Lung microvascular endothelial cell (primary cell): ENCODE measurements around the gene IDI2. TPM values are rescaled to one million over a fixed set of nuclear protein-coding genes. Genes with fewer than 3 reads are reported as not detected.
"Not testable (repeated sequence)": the region's sequence is repeated elsewhere in the genome, so short reads cannot be mapped to it uniquely, and the experiment has no call there.

Source experiments
- DNase-seq, 2 donors: peaks; one replicate each; pipeline versions ENCODE4 v3.0.0 to v3.0.0-alpha.2; 2010; ENCODE audit warnings: low read depth in 2 of 2
- total RNA-seq: library from RNA; depleted of rRNA; stranded (reverse); fragments of >200 nt; gene quantifications from 2 replicates; pipeline ENCODE4 v1.2.1, GENCODE V29; 2014

The IDI2 gene
- not detected in 2 replicates for total RNA-seq

DNA sequence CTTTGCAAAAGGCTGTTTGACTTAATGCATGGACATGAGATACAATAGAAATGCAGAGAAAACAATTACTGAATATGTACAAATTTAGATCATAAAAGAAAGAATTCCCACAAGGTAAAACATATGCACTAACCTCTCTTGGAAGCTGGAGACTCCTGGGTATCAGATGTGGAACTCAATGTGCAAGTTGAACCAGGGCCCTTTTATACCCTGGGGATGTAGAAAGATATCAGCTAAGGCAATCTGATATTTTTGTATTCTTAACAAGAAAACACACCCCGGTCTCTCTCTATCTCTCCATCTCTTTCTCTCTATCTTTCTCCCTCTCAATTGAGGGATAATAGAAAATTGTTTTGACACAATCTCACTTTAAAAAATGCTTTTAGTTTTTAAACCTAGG, at the start of gene IDI2:
IDI2 (minus strand) TSS at position 177 of the 400 bp plus-strand sequence. CDS start 1,136 bp downstream, outside the sequence.
- no peak for DNase-seq

DNA sequence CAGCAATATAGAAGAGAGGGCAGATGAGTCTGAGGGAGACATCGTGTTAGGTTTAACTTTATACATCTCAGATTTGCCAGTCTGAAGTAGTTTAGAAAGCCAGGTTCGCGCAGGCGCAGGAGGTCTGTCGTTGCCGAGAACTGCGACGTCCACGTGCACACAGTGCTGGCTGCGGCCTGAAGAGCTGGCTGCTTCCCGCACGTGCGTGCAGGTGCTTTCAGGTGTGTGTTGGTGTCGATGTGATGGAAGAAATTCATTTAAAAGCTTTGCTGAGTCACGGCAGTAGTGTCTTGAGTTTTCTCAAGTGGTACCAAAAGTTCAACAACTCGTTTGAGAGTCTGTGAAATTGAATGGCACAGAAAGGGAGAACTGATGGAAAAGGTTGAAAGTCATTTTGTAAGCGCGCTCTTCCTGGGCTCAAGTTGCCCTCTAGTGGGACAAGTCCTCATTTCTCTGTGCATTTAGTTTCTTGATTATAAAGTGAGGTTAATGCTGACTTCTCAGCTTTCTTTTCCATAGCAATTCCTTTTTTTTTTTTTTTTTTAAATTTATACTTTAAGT, 49.2 kb upstream of the IDI2 start:
- DNase-seq = peak; percentile 41 to 51

DNA sequence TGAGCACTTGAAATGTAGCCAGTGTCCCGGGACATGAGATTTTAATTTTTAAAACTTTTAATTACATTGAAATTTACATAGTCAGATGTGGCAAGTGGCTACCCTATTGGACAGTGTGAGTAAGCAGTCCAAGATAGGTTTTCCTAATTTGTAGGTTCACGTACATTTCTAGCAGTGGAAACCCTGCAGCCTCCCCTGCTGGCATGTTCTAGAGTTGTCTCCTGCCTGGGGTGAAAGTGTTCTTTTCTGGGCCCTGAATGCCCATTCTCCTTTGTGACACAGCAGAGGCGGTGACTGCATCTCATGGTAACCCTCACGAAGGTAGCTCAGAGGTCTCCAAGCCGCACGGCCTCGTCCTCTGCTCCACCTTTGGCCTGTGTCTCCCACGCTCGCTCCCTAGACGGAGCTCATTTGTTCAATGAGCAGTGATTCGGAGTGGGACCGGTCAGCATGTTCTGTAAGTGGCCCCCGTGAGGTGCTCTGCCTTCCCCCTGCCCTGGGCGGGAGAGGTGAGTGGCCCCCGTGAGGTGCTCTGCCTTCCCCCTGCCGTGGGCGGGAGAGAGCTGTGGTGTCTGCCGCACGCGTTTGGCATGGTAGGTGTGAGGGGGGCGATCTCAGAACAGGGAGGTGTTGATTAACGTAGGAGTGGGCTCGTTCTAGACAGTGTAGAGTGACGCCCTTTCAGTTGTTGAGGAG, 48.5 kb upstream of the IDI2 start:
- peak in 1 of 2 donors; percentile 46 for DNase-seq

DNA sequence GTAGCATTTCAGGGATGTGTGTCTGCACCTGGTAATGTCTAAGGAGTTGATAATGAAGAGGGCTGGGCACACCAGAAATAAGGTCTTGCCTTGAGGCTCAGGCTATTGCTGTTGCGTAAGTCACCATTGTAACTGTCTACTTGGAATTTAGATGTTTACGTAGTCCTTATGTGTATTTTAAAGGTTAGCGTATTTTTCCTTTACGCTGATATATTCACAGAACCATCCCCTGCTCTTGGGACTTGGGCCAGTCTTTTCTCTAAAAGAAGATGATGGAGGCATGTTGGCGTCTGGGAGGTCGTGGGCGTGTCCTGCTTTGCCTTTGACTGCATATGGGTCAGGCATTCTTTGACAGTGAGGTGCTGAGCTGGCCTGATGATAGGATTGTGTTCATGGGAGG, 45.3 kb upstream of the IDI2 start:
- DNase-seq = no peak

DNA sequence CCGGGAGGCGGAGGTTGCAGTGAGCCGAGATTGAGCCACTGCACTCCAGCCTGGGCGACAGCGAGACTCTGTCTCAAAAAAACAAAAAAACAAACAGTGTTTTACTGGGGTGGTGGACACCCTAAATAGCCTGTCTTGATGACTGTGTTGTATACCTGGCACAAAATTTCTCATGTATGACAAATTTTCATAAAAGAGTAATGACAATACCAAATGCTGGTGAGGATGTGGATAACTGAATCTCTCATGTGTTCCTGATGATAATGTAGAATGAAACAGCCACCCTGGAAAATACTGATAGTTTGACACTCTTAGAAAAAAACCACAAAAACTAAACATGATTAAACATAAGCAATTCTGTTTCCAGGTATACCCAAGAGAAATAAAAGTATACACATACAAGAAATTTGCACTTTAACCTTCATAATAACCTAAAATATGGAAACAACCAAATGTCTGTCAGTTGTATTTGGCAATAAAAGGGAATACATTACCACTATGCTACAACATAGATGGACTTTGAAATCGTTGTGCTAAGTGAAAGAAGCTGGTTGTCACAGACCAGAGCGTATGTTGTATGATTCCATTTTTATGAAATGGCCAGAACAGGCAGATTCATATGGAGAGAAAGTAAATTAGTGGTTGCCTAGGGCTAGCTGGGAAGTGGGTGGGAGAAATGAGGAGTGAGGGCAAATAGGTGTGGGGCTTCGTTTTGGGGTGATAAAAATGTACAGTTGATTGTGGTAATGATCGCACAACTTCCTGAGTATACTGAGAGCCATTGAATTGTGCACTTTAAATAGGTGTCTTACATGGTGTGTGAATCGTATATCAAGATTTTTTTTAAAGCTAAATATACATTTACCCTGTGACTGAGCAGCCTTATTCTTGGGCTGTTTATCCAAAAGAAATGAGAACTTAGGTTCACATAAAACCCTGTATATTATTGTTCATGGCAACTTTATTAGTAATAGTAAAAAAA, 43.0 kb upstream of the IDI2 start:
- no peak for DNase-seq

DNA sequence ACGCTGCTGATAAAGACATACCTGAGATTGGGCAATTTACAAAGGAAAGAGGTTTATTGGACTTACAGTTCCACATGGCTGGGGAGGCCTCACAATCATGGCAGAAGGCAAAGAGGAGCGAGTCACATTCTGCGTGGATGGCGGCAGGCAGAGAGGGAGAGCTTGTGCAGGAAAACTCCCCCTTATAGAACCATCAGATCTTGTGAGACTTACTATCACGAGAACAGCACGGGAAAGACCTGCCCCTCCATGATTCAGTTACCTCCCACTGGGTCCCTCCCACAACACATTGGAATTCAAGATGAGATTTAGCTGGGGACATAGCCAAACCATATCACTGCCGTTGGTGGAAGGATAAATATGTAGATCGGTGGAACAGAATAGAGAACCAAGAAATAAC, 41.1 kb upstream of the IDI2 start:
- not testable (repeated sequence) for DNase-seq

DNA sequence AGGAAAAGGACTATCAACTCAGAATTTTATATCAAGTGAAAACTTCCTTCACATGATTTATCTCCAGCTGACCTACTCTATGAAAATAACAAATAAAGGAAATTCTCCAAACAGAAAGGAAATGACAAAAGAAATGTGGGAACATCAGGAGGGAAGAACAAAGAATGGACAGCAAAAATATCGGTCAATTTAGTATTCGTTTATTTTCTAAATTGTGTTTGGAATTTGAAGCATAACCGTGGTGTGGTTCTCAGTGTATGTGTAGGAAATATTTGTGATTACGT, 39.2 kb upstream of the IDI2 start:
- DNase-seq = peak; percentile 46 to 69

DNA sequence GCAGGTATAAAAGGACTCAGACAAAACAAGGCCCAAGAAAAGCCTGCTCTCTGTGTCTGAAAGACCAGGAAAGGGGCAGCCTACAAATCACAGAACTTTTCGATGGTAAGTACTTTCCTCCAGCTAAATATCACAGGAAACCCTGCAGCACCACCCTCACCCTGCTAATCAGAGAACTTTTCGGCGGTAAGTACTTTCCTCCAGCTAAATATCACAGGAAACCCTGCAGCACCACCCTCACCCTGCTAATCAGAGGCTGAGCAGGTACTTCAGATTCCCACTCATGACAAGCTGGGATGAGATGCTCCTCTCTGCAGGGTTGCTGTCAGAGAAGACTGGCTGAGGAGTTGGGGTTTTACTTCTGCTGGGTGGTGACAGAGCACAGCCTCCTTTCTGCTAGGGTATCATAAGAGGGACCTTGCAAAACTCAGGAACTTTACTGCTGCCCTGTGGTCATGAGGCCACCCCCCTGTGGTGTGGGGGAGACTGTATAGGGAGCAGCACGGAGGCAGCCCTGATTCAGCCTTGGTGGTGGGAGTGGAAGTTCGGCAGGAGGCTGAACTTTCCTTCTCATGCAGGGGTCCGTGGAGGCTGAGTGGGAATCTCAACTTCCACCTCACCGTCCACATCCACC, 37.7 kb upstream of the IDI2 start:
- DNase-seq = no peak

DNA sequence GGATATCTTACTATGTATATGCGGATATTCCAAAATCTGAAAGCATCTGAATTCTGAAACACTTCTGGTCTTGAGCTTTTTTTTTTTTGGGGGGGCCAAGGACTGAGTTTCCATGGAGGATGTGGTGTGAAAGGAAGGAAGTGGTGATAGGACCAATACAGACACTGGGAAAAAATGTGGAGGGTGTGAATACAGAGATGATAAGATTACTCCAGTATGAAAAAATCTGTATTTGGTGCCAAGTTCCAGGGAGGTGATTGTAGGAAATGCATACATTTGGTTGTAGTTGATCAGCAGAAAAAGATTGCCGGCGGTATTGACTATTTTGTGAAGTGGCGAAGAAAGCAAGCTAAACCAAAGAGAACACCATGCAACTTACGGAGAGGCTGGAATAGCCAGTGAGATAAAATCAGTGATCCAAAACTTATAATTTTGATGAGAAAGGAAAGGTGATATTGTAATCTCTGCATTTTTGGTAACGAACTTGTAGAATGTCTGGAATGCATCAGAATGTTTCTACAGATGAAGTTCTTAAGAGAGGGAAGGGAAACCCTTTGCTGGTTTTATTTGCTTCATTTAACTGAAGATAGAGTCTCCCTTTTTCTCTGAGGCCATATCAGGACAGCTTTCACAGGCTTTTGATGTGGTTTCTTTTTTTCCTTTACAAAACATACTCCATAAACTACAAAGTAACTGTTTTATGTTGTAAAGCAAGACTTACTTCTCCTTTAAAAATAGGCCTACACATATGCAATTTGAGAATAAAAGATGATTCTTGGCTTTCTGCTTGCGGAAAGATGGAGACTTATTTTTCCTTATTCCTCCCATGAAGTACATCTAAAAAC, 36.5 kb upstream of the IDI2 start:
- DNase-seq = peak; percentile 71 to 78

DNA sequence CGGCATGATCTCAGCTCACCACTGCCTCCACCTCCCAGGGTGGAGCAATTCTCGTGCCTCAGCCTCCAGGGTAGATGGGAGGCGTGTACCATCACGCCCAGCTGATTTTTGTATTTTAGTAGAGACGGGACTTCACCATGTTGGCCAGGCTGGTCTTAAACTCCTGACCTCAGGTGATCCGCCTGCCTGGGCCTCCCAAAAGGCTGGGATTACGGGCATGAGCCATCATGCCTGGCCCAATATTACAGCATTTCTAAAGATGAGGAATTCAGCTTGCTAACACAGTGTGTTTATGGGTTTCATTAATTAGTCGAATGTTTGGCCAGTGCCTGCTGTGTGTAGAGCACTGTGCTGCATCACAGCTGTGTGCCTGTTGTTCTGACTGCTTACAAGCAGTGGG, 34.2 kb upstream of the IDI2 start:
- DNase-seq = no peak

DNA sequence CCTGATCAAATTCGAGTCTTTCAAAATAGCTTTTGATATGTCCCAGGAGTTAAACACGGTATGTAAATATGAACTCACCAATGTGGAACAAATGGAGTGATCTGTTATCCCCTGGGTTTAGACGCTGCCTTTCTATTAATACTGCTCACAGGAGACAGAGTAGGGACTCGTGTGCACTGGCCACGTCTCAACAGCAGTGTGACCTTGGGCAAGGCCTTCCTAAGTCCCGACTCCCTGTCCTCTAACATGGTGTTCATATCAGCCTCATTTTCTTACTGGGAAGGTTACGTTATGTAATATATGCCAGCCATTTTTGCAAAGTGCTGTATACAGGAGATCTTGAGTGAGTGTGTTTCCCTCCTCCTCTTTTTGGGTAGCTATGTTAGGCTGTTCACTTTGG, 32.4 kb upstream of the IDI2 start:
- DNase-seq = no peak

DNA sequence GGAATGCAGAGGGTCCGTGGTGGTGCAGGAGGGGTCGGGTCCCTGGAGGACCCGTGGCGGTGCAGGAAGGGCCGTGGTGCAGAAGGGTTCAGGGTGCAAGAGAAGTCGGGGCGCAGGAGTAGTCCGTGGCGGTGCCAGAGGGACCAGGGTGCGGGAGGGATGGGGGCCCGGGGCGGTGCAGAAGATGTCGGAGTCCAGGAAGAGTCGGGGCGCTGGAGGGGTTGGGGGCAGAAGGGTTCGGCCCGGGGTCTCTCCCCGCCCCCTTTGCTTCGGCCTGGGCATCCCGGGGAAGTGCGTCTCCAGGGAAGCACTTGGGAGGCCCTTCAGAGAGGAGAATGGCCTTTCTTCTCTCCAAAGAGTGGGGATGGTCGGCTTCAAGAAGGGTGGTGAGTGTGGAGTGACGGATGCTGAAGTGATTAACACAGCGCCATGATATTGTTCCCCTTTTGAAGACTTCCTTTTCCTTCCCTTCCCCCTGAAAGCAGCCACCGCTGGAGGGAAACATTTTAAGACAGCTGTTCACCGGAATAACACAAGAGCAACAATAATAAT, 31.5 kb upstream of the IDI2 start:
- DNase-seq = peak; percentile 25 to 53

DNA sequence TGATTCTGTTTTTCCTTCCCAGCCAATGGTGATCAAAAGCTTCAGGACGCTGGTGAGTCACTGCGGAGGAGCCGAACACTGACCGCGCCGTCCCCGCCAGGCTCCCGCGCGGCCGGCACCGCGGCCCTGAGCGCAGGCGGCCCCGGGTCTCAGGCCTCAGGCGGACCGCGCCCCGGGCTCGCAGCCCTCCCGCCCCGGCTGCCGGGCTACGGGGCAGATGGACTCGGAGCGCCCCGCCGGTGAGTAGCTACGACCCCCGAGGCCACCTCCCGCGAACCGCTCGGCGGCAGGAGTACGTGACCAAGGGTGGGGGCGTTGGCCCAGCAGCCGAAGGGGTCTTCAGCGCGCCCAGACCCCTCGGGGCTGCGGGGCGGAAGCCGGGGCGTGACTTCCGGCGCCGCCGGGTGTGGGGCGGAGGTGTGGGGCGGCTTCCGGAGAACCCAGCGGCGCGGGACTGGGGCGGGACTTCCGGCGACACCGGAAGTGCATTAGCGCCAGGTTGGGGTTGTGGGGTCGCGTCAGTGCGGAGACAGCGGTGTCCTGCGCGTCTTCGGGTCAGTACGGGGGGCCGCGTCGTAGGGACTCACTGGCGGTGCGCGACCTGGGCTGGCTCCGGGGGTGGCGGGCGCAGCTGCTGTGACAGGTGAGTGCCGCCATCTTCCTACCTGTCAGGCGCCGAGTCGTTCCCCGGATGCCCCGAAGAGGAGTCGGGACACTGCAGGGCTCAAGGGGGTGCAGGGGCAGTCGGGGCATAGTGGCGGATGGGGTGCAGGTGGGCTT, 30.9 kb upstream of the IDI2 start, which contains the start of gene WDR37:
WDR37 (plus strand) TSS at position 60 of the 780 bp plus-strand sequence. CDS start 15,771 bp downstream, outside the sequence.
- peak; percentile 82 to 90 for DNase-seq

DNA sequence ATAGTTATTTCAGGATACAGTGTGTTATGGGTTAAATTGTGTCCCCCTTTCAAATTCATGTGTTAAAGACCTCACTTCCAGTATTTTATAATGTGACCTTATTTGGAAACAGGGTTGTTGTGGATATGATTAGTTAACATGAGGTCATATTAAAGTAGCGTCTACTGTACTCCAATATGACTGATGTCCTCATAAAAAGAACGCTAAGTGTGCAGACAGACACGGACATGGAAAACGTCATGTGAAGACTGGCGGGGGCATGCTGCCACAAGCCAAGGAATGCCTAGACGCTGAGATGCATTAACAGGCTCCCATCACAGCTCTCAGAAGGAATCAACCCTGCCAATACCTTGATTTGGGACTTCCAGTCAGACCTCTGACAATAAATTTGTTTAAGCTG, 29.0 kb upstream of the IDI2 start:
- DNase-seq = no peak

DNA sequence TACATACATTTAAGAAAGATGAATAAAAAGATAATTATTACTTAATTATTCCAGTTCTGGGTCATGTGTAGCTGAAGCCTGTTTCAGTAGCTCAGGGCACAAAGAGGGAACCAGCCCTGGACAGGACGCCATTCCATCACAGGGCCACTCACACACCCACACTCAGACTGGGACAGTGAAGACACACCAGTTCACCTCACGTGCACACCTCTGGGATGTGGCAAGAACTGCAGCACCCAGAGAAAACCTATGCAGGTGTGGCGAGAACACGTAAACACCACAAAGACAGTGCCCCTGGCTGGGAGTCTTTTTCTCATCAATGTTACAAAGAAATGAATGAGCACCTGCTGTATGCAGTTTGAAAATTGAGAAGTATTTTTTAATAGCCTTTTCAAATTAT, 24.9 kb upstream of the IDI2 start:
- no peak for DNase-seq

DNA sequence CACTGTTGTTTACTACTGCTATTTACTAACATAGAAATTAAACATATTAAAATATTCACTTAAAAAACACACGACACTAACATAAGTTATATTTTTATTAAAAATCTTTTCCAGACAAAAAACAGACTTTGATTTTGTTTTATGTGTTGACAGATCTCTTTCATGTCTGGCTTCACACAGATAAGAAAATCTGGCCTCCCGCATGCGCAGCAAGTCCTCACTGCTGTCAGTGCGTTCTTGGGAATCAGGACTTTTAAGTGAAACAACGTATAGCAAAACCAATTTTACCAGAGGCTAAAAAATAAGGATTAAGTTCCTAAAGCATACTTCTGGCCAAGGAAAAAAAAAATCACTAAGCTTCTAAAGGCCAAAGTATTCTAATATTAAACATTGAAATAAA, 24.5 kb upstream of the IDI2 start:
- DNase-seq = peak in 1 of 2 donors; percentile 53

DNA sequence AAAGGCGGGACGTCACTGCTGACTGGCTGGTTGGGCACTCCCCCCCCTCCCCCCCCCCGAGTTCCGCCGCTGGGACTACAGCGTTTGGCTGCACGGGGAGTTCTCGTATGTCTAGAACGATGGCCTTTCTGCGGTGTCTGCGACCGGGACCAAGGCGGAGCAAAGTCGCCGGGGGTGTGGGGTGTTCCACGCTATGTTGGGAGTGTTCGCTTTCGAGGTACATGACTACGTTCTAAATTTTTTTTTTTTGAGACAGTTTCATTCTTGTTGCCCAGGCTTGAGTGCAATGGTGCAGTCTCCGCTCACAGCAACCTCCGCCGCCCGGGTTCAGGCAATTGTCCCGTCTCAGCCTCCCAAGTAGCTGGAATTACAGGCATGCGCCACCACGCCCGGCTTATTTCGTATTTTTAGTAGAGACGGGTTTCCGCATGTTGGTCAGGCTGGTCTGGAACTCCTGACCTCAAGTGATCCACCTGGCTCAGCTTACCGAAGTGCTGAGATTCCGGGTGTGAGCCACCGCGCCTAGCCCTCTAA, 23.8 kb upstream of the IDI2 start:
- DNase-seq = peak in 1 of 2 donors; percentile 46

DNA sequence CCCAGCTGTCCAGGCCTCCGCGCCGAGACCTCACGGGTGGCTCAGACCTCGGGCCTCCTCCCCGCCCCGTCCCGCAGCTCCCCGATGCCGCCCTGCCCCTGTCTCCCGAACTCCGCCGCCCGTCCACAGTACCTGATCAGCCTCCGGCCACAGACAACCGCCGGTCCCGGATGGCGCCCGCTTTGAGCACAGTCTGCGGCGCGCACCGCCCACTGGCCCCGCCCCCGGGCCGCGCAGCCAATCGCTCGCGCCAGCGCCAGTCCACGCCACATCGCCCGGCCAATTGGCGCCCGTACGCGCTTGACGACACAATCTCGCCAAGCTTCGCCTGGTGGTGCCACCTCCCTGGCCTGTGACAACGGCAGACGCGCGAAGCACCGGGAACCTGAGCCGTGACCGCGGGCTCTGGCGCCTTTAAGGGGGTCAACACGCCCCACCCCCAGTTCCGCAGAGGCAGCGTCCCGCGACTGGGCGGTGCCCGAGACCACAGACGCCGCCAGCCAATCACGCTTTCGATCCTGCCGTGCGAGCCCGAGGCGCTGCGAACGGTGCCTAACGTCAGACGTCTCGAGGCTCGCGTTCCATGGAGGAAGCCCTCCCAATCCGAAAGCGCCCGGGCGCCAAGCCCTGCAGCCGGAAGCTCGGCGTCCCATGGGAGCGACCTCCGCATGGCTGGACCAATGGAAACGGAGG, 23.2 kb upstream of the IDI2 start, which contains the start of gene IDI1:
IDI1 (minus strand) TSS at position 388 of the 693 bp plus-strand sequence; CDS start at position 272, 116 bp downstream.
- DNase-seq = peak; percentile 98 to 99

DNA sequence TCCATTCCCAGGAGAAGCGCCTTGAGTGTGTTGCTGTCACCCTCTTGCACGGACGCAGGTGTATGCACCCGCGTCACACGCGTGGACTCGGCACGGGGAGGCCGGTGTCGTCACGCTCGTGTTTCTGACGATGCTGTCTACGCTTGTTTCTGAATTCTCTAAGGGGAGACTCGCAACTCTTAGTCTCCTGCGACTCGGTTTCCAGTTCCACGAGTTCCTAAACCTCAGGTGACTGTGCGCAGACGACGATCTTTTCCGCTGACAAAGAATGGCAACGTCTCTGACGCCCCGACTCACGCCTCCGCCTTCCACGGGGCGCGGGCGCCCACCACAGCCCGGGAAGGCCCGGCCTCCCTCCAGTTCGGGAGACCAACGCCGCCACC, 22.7 kb upstream of the IDI2 start:
- peak in 1 of 2 donors; percentile 67 for DNase-seq
